A673 (cell line): Measurements from ENCODE around the gene WFIKKN1.

Source experiments
- EZH2 ChIP-seq: fragments of 200-600 bp; sonication (generic); IDR thresholded peaks from 2 replicates; pipeline ENCODE4 v1.6.1; 2017; ENCODE audit warnings: borderline replicate concordance, low read depth, mild to moderate bottlenecking, mixed read lengths, antibody characterized with exemption, low read length; ENCODE audit not compliant: poor library complexity, severe bottlenecking
- TF ChIP-seq, protein P1 (sequence below): fragments of 300-800, 200-600 bp; sonication (generic); conservative IDR thresholded peaks from 2 replicates; pipeline ENCODE4 v1.5.1; 2017; ENCODE audit warnings: low read depth, mild to moderate bottlenecking, antibody characterized with exemption, low read length, moderate library complexity, mixed read lengths

DNA sequence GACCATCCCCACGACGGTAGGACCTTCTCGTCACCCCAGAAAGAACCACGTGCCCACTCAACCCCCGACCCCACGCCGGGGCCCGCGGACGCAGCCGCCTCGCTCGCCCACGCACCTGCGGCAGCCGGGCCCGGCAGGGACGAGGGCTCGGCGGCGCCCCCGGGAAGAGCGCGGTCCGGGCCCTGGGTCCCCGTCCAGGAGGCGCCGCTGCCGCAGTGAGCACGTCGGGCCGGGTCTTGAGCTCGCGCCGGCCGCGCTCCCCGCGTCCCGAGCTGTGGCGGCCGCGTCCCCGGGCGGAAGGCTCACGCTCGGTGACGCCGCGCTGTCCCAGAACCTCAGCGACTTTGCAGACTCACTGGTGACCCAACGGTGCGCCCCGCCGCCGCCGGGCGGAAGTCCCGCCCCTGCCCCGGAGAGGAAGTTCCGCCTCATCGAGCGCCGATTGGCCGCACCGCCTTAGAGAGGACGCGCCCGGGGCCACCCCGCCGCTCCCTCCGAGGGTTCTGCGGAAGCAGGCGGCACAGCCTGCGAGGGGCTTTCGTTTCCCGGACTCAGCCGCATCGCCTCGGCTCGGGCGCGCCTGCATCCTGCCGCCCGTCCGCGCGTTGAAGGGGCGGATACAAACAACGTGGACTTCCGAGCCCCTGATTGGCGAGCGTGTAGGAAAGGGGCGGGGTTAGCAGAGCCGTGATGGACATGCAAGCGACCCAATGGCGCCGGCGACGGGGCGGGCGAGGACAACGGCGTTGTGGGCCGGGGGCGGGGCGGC is 41.7 kb upstream of the WFIKKN1 start:
- TF ChIP-seq, protein P1, sequence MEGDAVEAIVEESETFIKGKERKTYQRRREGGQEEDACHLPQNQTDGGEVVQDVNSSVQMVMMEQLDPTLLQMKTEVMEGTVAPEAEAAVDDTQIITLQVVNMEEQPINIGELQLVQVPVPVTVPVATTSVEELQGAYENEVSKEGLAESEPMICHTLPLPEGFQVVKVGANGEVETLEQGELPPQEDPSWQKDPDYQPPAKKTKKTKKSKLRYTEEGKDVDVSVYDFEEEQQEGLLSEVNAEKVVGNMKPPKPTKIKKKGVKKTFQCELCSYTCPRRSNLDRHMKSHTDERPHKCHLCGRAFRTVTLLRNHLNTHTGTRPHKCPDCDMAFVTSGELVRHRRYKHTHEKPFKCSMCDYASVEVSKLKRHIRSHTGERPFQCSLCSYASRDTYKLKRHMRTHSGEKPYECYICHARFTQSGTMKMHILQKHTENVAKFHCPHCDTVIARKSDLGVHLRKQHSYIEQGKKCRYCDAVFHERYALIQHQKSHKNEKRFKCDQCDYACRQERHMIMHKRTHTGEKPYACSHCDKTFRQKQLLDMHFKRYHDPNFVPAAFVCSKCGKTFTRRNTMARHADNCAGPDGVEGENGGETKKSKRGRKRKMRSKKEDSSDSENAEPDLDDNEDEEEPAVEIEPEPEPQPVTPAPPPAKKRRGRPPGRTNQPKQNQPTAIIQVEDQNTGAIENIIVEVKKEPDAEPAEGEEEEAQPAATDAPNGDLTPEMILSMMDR = no peak
- no peak for TF ChIP-seq EZH2
